ENCODE data around the gene CAPZA2. TPM values are rescaled to one million over a fixed set of nuclear protein-coding genes. Genes with fewer than 3 reads are reported as not detected.

CAPZA2 gene
- total RNA-seq, 1 experiment from 2014 or later = 57.7 TPM

GRCh38 chr7:116884691-116885090 lies 22.3 kb downstream of the CAPZA2 start:
- Histone ChIP-seq H3K9ac (ENCODE audit: low read length) (no peak overlapping the region), H3F3A (ENCODE audit: low read length, unreplicated experiment) (no peaks in the 10 kb centered on the region), H3K9me3 (ENCODE audit: low read length) (no peaks in the 10 kb centered on the region), H3K27ac (ENCODE audit: low read length) (no peak overlapping the region), H3K4me2 (ENCODE audit: low read length) (no peak overlapping the region), H3K4me3 (ENCODE audit: low read length) (no peak overlapping the region), H3K36me3 (ENCODE audit: low read depth, low read length) (peaks cover 12% of the 10 kb centered on the region; the same call in 1 of the 2 replicates), H3K9me2 (replicated peaks; ENCODE audit: low read length) (no peaks in the 10 kb centered on the region), H3K27me3 (ENCODE audit: low read length) (no peaks in the 10 kb centered on the region), H3K79me2 (ENCODE audit: low read length) (peaks cover 85% of the 10 kb centered on the region), H3K4me1 (ENCODE audit: insufficient read depth, low read length) (no peaks in the 10 kb centered on the region), H2AFZ (ENCODE audit: low read length) (no peak overlapping the region), H4K20me1 (ENCODE audit: low read length) (peaks cover 11% of the 10 kb centered on the region; the same call in 1 of the 2 replicates)
- CTCF ChIA-PET = no interaction called here
- ATAC-seq (no peak), DNase-seq (no peak)
- POLR2A ChIA-PET (ENCODE audit: unreplicated experiment) = no interaction called here
- intact Hi-C loops (cut with micrococcal nuclease) = no loop called here
- TF ChIP-seq CTCF (conservative IDR thresholded peaks at IDR 0.05; ENCODE audit: low read depth, low read length) = no peak
- no peak for TF ChIP-seq EZH2 (IDR thresholded peaks at IDR 0.05; ENCODE audit: low read length, unreplicated experiment)
- TF ChIP-seq EZH2phosphoT487 (IDR thresholded peaks at IDR 0.05; ENCODE audit: borderline replicate concordance, low read length) = no peak
- BruUV-seq (replicated peaks) = no TSS peak

- ATAC-seq = no peak
- CTCF ChIA-PET = no interaction called here
- peaks cover 11% of the 10 kb centered on the region; the same call in 1 of the 2 replicates for H4K20me1 ChIP-seq (ENCODE audit: low read length)
Measured at GRCh38 chr7:116885724-116886123, 23.3 kb downstream of the CAPZA2 start.

More at GRCh38 chr7:116885724-116886123, 23.3 kb downstream of the CAPZA2 start:
- H3K4me1 ChIP-seq (ENCODE audit: insufficient read depth, low read length) = no peaks in the 10 kb centered on the region
- no peaks in the 10 kb centered on the region for H3F3A ChIP-seq (ENCODE audit: low read length, unreplicated experiment)
- no peak overlapping the region for H2AFZ ChIP-seq (ENCODE audit: low read length)
- H3K9ac ChIP-seq (ENCODE audit: low read length) = no peak overlapping the region
- peaks cover 81% of the 10 kb centered on the region for H3K79me2 ChIP-seq (ENCODE audit: low read length)
- no peak overlapping the region for H3K4me3 ChIP-seq (ENCODE audit: low read length)
- peaks cover 14% of the 10 kb centered on the region; the same call in 1 of the 2 replicates for H3K36me3 ChIP-seq (ENCODE audit: low read depth, low read length)
- DNase-seq = no peak
- intact Hi-C loops (cut with micrococcal nuclease) = no loop called here
- H3K27me3 ChIP-seq (ENCODE audit: low read length) = no peaks in the 10 kb centered on the region
- H3K9me2 ChIP-seq (replicated peaks; ENCODE audit: low read length) = no peaks in the 10 kb centered on the region
- no TSS peak for BruUV-seq (replicated peaks)
- H3K4me2 ChIP-seq (ENCODE audit: low read length) = no peak overlapping the region
- POLR2A ChIA-PET (ENCODE audit: unreplicated experiment) = no interaction called here
- H3K27ac ChIP-seq (ENCODE audit: low read length) = no peak overlapping the region
- TF ChIP-seq CTCF (conservative IDR thresholded peaks at IDR 0.05; ENCODE audit: low read depth, low read length) (no peak), EZH2phosphoT487 (IDR thresholded peaks at IDR 0.05; ENCODE audit: borderline replicate concordance, low read length) (no peak), EZH2 (IDR thresholded peaks at IDR 0.05; ENCODE audit: low read length, unreplicated experiment) (no peak)
- no peaks in the 10 kb centered on the region for H3K9me3 ChIP-seq (ENCODE audit: low read length)
